ENCODE measurements around the gene MTCH2. TPM values are rescaled to one million over a fixed set of nuclear protein-coding genes. Genes with fewer than 3 reads are reported as not detected.
"Not testable (repeated sequence)": the region's sequence is repeated elsewhere in the genome, so short reads cannot be mapped to it uniquely, and the experiment has no call there.

The MTCH2 gene
- polyA plus RNA-seq, 4 donors, result 98.2 to 117 (median 108) TPM

GRCh38 chr11:47640506-47640905, 1.9 kb downstream of the MTCH2 start:
- not testable (repeated sequence) for DNase-seq (ENCODE audit: low read depth in 4 of 4, low spot score in 2 of 4)

GRCh38 chr11:47636331-47636730, 6.0 kb downstream of the MTCH2 start:
- not testable (repeated sequence) for DNase-seq (ENCODE audit: low read depth in 4 of 4, low spot score in 2 of 4)

- no peak for DNase-seq (ENCODE audit: low read depth in 4 of 4, low spot score in 2 of 4)
Observed at GRCh38 chr11:47631473-47631872, 10.9 kb downstream of the MTCH2 start.

- no peak for DNase-seq (ENCODE audit: low read depth in 4 of 4, low spot score in 2 of 4)
Observed at GRCh38 chr11:47628026-47628425, 14.3 kb downstream of the MTCH2 start.

- DNase-seq (ENCODE audit: low read depth in 4 of 4, low spot score in 2 of 4), result no peak
Observed at GRCh38 chr11:47626234-47626633, 16.1 kb downstream of the MTCH2 start.

GRCh38 chr11:47620836-47621378, 21.5 kb downstream of the MTCH2 start:
- DNase-seq (ENCODE audit: low read depth in 4 of 4, low spot score in 2 of 4), result no peak

- no peak for DNase-seq (ENCODE audit: low read depth in 4 of 4, low spot score in 2 of 4)
Observed at GRCh38 chr11:47617417-47617809, 24.9 kb downstream of the MTCH2 start.

- peak in 1 of 4 donors; percentile 44 for DNase-seq (ENCODE audit: low read depth in 4 of 4, low spot score in 2 of 4)
Observed at GRCh38 chr11:47616726-47617416, 25.5 kb downstream of the MTCH2 start.

- DNase-seq (ENCODE audit: low read depth in 4 of 4, low spot score in 2 of 4), result no peak
Observed at GRCh38 chr11:47615249-47615648, 27.1 kb downstream of the MTCH2 start.

- no peak for DNase-seq (ENCODE audit: low read depth in 4 of 4, low spot score in 2 of 4)
Observed at GRCh38 chr11:47611348-47611794, 31.0 kb downstream of the MTCH2 start.

- no peak for DNase-seq (ENCODE audit: low read depth in 4 of 4, low spot score in 2 of 4)
Observed at GRCh38 chr11:47609675-47610074, 32.7 kb downstream of the MTCH2 start.

- no peak for DNase-seq (ENCODE audit: low read depth in 4 of 4, low spot score in 2 of 4)
Observed at GRCh38 chr11:47607380-47607779, 35.0 kb downstream of the MTCH2 start.

- no peak for DNase-seq (ENCODE audit: low read depth in 4 of 4, low spot score in 2 of 4)
Observed at GRCh38 chr11:47606731-47607130, 35.6 kb downstream of the MTCH2 start.

- no peak for DNase-seq (ENCODE audit: low read depth in 4 of 4, low spot score in 2 of 4)
Observed at GRCh38 chr11:47605921-47606320, 36.4 kb downstream of the MTCH2 start.

GRCh38 chr11:47603295-47603694, 39.1 kb downstream of the MTCH2 start:
- no peak for DNase-seq (ENCODE audit: low read depth in 4 of 4, low spot score in 2 of 4)

GRCh38 chr11:47599902-47600301, 42.5 kb downstream of the MTCH2 start:
- no peak for DNase-seq (ENCODE audit: low read depth in 4 of 4, low spot score in 2 of 4)

- DNase-seq (ENCODE audit: low read depth in 4 of 4, low spot score in 2 of 4), result no peak
Observed at GRCh38 chr11:47595967-47596366, 46.4 kb downstream of the MTCH2 start.

- no peak for DNase-seq (ENCODE audit: low read depth in 4 of 4, low spot score in 2 of 4)
Observed at GRCh38 chr11:47595029-47595428, 47.3 kb downstream of the MTCH2 start.

- DNase-seq (ENCODE audit: low read depth in 4 of 4, low spot score in 2 of 4), result no peak
Observed at GRCh38 chr11:47593934-47594855, 48.2 kb downstream of the MTCH2 start, which contains the start of gene C1QTNF4. C1QTNF4 (minus strand) TSS chr11:47594411; CDS start chr11:47590810, 3,601 bp downstream.

- no peak for DNase-seq (ENCODE audit: low read depth in 4 of 4, low spot score in 2 of 4)
Observed at GRCh38 chr11:47593492-47593933, 48.8 kb downstream of the MTCH2 start.

- no peak for DNase-seq (ENCODE audit: low read depth in 4 of 4, low spot score in 2 of 4)
Observed at GRCh38 chr11:47592970-47593369, 49.4 kb downstream of the MTCH2 start.
